Liver (tissue), 9 donors: ENCODE measurements around the gene SLIT3. TPM values are rescaled to one million over a fixed set of nuclear protein-coding genes. Genes with fewer than 3 reads are reported as not detected.

Experiments used
- DNase-seq: peaks from one replicate; pipeline ENCODE4 v3.0.0-alpha.2; 2017; ENCODE audit warnings: low spot score
- H3K27ac ChIP-seq, 2 donors: one replicate each; pipeline ENCODE4 v1.7.0; 2013; ENCODE audit warnings: inconsistent platforms in 2 of 2, low read length in 2 of 2, control low read depth in 1 of 2, low read depth in 1 of 2, mild to moderate bottlenecking in 1 of 2
- H3K27me3 ChIP-seq, 4 donors: one replicate each; pipeline versions ENCODE4 v1.6.1 to v1.7.0; 2013; ENCODE audit warnings: low read length in 3 of 4, inconsistent platforms in 1 of 4, mild to moderate bottlenecking in 1 of 4, moderate library complexity in 1 of 4; ENCODE audit not compliant: control insufficient read depth in 4 of 4, insufficient read depth in 4 of 4
- H3K36me3 ChIP-seq, 4 donors: one replicate each; pipeline versions ENCODE4 v1.6.1 to v1.7.0; 2013; ENCODE audit warnings: low read length in 3 of 4, mild to moderate bottlenecking in 3 of 4, low read depth in 1 of 4, moderate library complexity in 1 of 4; ENCODE audit not compliant: control insufficient read depth in 4 of 4, insufficient read depth in 3 of 4
- H3K4me1 ChIP-seq, 4 donors: one replicate each; pipeline versions ENCODE4 v1.6.1 to v1.7.0; 2013; ENCODE audit warnings: low read length in 3 of 4, mild to moderate bottlenecking in 3 of 4, moderate library complexity in 1 of 4; ENCODE audit not compliant: control insufficient read depth in 4 of 4, insufficient read depth in 4 of 4
- H3K4me3 ChIP-seq, 3 donors: one replicate each; pipeline versions ENCODE4 v1.6.1 to v1.7.0; 2013; ENCODE audit warnings: low read length in 3 of 3, control low read depth in 1 of 3, low read depth in 1 of 3, mild to moderate bottlenecking in 1 of 3
- H3K9ac ChIP-seq, 2 donors: one replicate each; pipeline ENCODE4 v1.7.0; 2013; ENCODE audit warnings: low read length in 2 of 2, mild to moderate bottlenecking in 2 of 2, moderate library complexity in 2 of 2, control low read depth in 1 of 2, low read depth in 1 of 2
- H3K9me3 ChIP-seq, 4 donors: one replicate each; pipeline versions ENCODE4 v1.6.1 to v1.7.0; 2013; ENCODE audit warnings: low read length in 3 of 4; ENCODE audit not compliant: control insufficient read depth in 4 of 4
- EGR1 ChIP-seq, 2 donors: IDR thresholded peaks; 2 replicates each; pipeline ENCODE4 v1.6.1; 2016 to 2018; ENCODE audit warnings: antibody characterized with exemption in 2 of 2, low read depth in 2 of 2
- FOXA1 ChIP-seq: IDR thresholded peaks from 2 replicates; pipeline ENCODE4 v1.6.1; 2016; ENCODE audit warnings: antibody characterized with exemption
- FOXA2 ChIP-seq: IDR thresholded peaks from 2 replicates; pipeline ENCODE4 v1.6.1; 2016; ENCODE audit warnings: antibody characterized with exemption
- GABPA ChIP-seq, 2 donors: IDR thresholded peaks in 1 of 2; conservative IDR thresholded peaks in 1 of 2; 2 replicates each; pipeline ENCODE4 v1.6.1; 2016; ENCODE audit warnings: antibody characterized with exemption in 2 of 2, mild to moderate bottlenecking in 1 of 2, moderate library complexity in 1 of 2
- HNF4A ChIP-seq, 2 donors: conservative IDR thresholded peaks; 2 replicates each; pipeline ENCODE4 v1.6.1; 2016; ENCODE audit warnings: antibody characterized with exemption in 2 of 2, mild to moderate bottlenecking in 2 of 2
- HNF4G ChIP-seq: IDR thresholded peaks from 2 replicates; pipeline ENCODE4 v1.6.1; 2016; ENCODE audit warnings: antibody characterized with exemption
- JUND ChIP-seq, 2 donors: IDR thresholded peaks; 2 replicates each; pipeline ENCODE4 v1.6.1; 2016; ENCODE audit warnings: antibody characterized with exemption in 2 of 2
- MAX ChIP-seq: IDR thresholded peaks from 2 replicates; pipeline ENCODE4 v1.6.1; 2016; ENCODE audit warnings: antibody characterized with exemption
- NR2F2 ChIP-seq: IDR thresholded peaks from 2 replicates; pipeline ENCODE4 v1.6.1; 2016; ENCODE audit warnings: antibody characterized with exemption
- RAD21 ChIP-seq, 2 donors: IDR thresholded peaks; 2 replicates each; pipeline ENCODE4 v1.6.1; 2016; ENCODE audit warnings: antibody characterized with exemption in 2 of 2, mild to moderate bottlenecking in 2 of 2
- RXRA ChIP-seq, 2 donors: IDR thresholded peaks; 2 replicates each; pipeline ENCODE4 v1.6.1; 2017 to 2018; ENCODE audit warnings: antibody characterized with exemption in 2 of 2, mild to moderate bottlenecking in 1 of 2
- SP1 ChIP-seq: IDR thresholded peaks from 2 replicates; pipeline ENCODE4 v1.6.1; 2018; ENCODE audit warnings: antibody characterized with exemption, mild to moderate bottlenecking
- TAF1 ChIP-seq: conservative IDR thresholded peaks from 2 replicates; pipeline ENCODE4 v1.6.1; 2016; ENCODE audit warnings: antibody characterized with exemption, mild to moderate bottlenecking
- YY1 ChIP-seq: IDR thresholded peaks from 2 replicates; pipeline ENCODE4 v1.6.1; 2016; ENCODE audit warnings: antibody characterized with exemption, mild to moderate bottlenecking
- ZBTB33 ChIP-seq: IDR thresholded peaks from 2 replicates; pipeline ENCODE4 v1.6.1; 2016; ENCODE audit warnings: antibody characterized with exemption
- WGBS: extraction: QIAGEN DNeasy Blood & Tissue Kit; methylation state at CpG from one replicate; pipeline ENCODE4 v1.1.7; 2013; 5-methylcytosine and 5-hydroxymethylcytosine counted together
- polyA plus RNA-seq, 2 donors: library from polyadenylated mRNA; stranded (reverse) in 1 of 2; unstranded in 1 of 2; fragments of 200-250 nt in 1 of 2; fragments of >200 nt in 1 of 2; fragmentation: Nextera tagmentation in 1 of 2; extraction: Ambion mirVana in 1 of 2; gene quantifications; one replicate each; pipeline versions ENCODE4 v1.2.1 to v1.2.3, GENCODE V29; 2013 to 2015
- total RNA-seq, 2 donors: library from RNA; depleted of rRNA; stranded (reverse); fragments of >200 nt; gene quantifications; one replicate each; pipeline ENCODE4 v1.2.3, GENCODE V29; 2014
- TF ChIP-seq, protein P1 (sequence below): IDR thresholded peaks from 2 replicates; pipeline ENCODE4 v1.6.1; 2016; ENCODE audit warnings: antibody characterized with exemption, mild to moderate bottlenecking
- TF ChIP-seq, protein P2 (sequence below): fragments of 150-350 bp; IDR thresholded peaks from 2 replicates; pipeline ENCODE4 v1.5.1; 2017; ENCODE audit warnings: improper control_type of control experiment, low read depth, low read length; ENCODE audit not compliant: missing input control
- TF ChIP-seq, protein P3 (sequence below): IDR thresholded peaks from 2 replicates; pipeline ENCODE4 v1.6.1; 2016; ENCODE audit warnings: antibody characterized with exemption
- donor health status: healthy.
- donor health status: healthy.
- donor health status: healthy.
- donor health status: healthy.
- donor health status: healthy.

Gene SLIT3
- total and polyA plus RNA-seq, 4 donors, result 0.61 to 1.3 (median 0.91) TPM

DNA sequence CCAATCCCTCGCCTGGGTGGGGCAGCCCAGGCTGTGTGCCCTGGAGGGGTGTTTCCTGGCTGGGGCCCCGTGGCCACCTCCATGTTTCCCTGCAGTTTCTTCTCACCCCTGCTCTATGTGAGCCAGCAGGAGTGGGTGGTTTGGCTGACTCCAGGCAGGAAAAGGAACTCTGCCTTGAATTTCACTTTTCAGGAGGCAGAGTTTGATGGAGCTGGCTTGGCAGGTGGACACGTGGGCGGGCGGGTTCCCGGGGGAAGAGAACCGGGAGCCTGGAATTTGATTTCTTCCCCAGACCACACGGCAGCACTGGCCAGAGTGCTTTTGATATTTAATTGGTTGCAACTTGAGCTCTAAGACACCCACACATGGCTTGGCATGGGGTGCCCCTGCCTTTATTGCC, 601.9 kb downstream of the SLIT3 start:
- Histone ChIP-seq H3K27me3 (no peaks in the 10 kb centered on the region), H3K36me3 (peaks cover 0 to 2% (median 0%) of the 10 kb centered on the region in 4 donors), H3K9ac (no peak overlapping the region), H3K9me3 (no peaks in the 10 kb centered on the region), H3K27ac (no peak overlapping the region), H3K4me3 (no peak overlapping the region), H3K4me1 (no peaks in the 10 kb centered on the region)
- WGBS, result 87% methylated on average over 8 of the region's 8 CpGs
- DNase-seq, result no peak
- TF ChIP-seq SP1 (no peak), MAX (no peak), ZBTB33 (no peak), JUND (IDR thresholded peaks at IDR 0.05) (no peak), FOXA2 (no peak), RXRA (IDR thresholded peaks at IDR 0.05) (no peak), HNF4A (conservative IDR thresholded peaks at IDR 0.05) (no peak), FOXA1 (no peak), RAD21 (IDR thresholded peaks at IDR 0.05) (no peak), HNF4G (no peak), YY1 (no peak), NR2F2 (no peak), EGR1 (IDR thresholded peaks at IDR 0.05; ENCODE audit: low read depth in 2 of 2) (no peak), TAF1 (no peak), GABPA (IDR thresholded peaks at IDR 0.05 in 1 of 2, conservative IDR thresholded peaks at IDR 0.05 in 1 of 2) (no peak)
- TF ChIP-seq, protein P1, sequence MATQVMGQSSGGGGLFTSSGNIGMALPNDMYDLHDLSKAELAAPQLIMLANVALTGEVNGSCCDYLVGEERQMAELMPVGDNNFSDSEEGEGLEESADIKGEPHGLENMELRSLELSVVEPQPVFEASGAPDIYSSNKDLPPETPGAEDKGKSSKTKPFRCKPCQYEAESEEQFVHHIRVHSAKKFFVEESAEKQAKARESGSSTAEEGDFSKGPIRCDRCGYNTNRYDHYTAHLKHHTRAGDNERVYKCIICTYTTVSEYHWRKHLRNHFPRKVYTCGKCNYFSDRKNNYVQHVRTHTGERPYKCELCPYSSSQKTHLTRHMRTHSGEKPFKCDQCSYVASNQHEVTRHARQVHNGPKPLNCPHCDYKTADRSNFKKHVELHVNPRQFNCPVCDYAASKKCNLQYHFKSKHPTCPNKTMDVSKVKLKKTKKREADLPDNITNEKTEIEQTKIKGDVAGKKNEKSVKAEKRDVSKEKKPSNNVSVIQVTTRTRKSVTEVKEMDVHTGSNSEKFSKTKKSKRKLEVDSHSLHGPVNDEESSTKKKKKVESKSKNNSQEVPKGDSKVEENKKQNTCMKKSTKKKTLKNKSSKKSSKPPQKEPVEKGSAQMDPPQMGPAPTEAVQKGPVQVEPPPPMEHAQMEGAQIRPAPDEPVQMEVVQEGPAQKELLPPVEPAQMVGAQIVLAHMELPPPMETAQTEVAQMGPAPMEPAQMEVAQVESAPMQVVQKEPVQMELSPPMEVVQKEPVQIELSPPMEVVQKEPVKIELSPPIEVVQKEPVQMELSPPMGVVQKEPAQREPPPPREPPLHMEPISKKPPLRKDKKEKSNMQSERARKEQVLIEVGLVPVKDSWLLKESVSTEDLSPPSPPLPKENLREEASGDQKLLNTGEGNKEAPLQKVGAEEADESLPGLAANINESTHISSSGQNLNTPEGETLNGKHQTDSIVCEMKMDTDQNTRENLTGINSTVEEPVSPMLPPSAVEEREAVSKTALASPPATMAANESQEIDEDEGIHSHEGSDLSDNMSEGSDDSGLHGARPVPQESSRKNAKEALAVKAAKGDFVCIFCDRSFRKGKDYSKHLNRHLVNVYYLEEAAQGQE, result no peak
- TF ChIP-seq, protein P2, sequence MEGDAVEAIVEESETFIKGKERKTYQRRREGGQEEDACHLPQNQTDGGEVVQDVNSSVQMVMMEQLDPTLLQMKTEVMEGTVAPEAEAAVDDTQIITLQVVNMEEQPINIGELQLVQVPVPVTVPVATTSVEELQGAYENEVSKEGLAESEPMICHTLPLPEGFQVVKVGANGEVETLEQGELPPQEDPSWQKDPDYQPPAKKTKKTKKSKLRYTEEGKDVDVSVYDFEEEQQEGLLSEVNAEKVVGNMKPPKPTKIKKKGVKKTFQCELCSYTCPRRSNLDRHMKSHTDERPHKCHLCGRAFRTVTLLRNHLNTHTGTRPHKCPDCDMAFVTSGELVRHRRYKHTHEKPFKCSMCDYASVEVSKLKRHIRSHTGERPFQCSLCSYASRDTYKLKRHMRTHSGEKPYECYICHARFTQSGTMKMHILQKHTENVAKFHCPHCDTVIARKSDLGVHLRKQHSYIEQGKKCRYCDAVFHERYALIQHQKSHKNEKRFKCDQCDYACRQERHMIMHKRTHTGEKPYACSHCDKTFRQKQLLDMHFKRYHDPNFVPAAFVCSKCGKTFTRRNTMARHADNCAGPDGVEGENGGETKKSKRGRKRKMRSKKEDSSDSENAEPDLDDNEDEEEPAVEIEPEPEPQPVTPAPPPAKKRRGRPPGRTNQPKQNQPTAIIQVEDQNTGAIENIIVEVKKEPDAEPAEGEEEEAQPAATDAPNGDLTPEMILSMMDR, result no peak
- TF ChIP-seq, protein P3, sequence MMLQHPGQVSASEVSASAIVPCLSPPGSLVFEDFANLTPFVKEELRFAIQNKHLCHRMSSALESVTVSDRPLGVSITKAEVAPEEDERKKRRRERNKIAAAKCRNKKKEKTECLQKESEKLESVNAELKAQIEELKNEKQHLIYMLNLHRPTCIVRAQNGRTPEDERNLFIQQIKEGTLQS, result no peak
